Measurements from ENCODE around the gene HTT-AS. TPM values are rescaled to one million over a fixed set of nuclear protein-coding genes. Genes with fewer than 3 reads are reported as not detected.
A peak's percentile ranks its signal among the peaks of the same experiment; 100 is the strongest.
"Not testable (repeated sequence)": the region's sequence is repeated elsewhere in the genome, so short reads cannot be mapped to it uniquely, and the experiment has no call there.

Gene HTT-AS
- total and polyA plus RNA-seq, 2 experiments from 2014 or later = not detected

DNA sequence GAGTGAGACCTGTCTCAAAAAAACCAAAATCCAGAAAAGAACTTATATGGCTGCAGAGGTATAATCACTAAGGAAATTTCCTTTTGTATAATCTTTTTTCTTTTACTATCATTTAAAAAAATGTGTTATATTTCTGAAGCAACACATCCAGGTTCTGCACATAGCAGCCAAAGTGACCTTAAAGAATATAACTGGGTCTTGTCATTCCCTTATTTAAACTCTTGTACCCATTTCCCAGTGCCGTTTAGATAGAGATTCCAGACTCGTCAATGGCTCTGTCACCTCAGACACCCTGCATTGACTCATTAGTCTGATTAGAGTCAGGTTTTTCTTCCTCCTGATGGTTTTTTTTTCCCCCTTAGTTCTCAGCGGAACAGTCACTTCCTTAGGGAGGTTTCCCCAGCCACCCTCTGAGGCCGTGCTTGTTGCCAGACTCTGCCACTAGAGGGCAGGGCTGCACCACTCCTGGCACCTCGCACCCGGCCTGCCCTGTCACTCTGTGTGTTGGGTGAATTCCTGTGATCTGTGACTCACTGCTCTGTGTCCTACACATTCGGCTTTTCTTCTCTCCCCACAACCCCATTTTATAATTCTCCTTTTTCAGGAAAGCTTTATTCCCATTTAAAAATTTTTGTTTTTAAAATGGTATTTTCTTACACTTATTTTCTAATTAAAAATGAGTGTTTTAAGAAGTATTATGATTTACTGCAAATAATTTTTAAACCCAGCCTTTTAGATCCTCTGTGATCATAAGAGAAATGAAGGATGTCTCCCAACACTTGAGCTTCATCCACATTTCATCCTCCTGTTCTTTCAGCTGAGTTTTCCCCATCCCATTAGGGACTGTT is 32.2 kb upstream of the HTT-AS start:
- peak overlapping the region; percentile 62 for H3K4me2 ChIP-seq (ENCODE audit: unreplicated experiment)
- WGBS, 2 experiments (ENCODE audit: low coverage in 1 of 2, low lambda C conversion rate in 2 of 2, missing lambda C conversion rate in 2 of 2) = 2 to 3% methylated on average over 7 of the region's 7 CpGs
- no peak overlapping the region for H2AFZ ChIP-seq

GRCh38 chr4:3098346-3098745 is 24.0 kb upstream of the HTT-AS start:
- H3K27me3 ChIP-seq (replicated peaks; ENCODE audit: insufficient read depth) = no peaks in the 10 kb centered on the region
- no peaks in the 10 kb centered on the region for H3K9me2 ChIP-seq (ENCODE audit: insufficient read depth)
- H3K9ac ChIP-seq = no peak overlapping the region
- H2AFZ ChIP-seq = no peak overlapping the region
- no peak overlapping the region for H3K4me2 ChIP-seq (ENCODE audit: unreplicated experiment)
- H3K36me3 ChIP-seq (ENCODE audit: low read depth) = no peaks in the 10 kb centered on the region
- H3K79me2 ChIP-seq (ENCODE audit: insufficient read depth) = peaks cover 45% of the 10 kb centered on the region
- no peak for TF ChIP-seq EZH2 (IDR thresholded peaks at IDR 0.05; ENCODE audit: insufficient read depth, poor library complexity, severe bottlenecking)
- DNase-seq = no peak
- H3K4me3 ChIP-seq = no peak overlapping the region
- WGBS, 2 experiments (ENCODE audit: low coverage in 1 of 2, low lambda C conversion rate in 2 of 2, missing lambda C conversion rate in 2 of 2) = 37 to 39% methylated on average over 2 of the region's 2 CpGs
- H3F3A ChIP-seq (ENCODE audit: insufficient read depth) = peaks cover 3% of the 10 kb centered on the region; the same call in 1 of the 2 replicates
- H3K9me3 ChIP-seq (ENCODE audit: low read depth) = no peaks in the 10 kb centered on the region
- H3K4me1 ChIP-seq (ENCODE audit: insufficient read depth) = no peaks in the 10 kb centered on the region
- H4K20me1 ChIP-seq (ENCODE audit: insufficient read depth) = no peaks in the 10 kb centered on the region
- H3K27ac ChIP-seq = no peak overlapping the region
- in situ Hi-C loops (cut with MboI) = no loop called here

More for the DNA sequence above, 32.2 kb upstream of the HTT-AS start:
- TF ChIP-seq EZH2phosphoT487 (IDR thresholded peaks at IDR 0.05; ENCODE audit: insufficient read depth, low read depth) = no peak
- TF ChIP-seq EZH2 (IDR thresholded peaks at IDR 0.05; ENCODE audit: insufficient read depth, poor library complexity, severe bottlenecking) = no peak
- H3K9me3 ChIP-seq (ENCODE audit: low read depth) = no peaks in the 10 kb centered on the region
- no peaks in the 10 kb centered on the region for H4K20me1 ChIP-seq (ENCODE audit: insufficient read depth)
- peaks cover 22% of the 10 kb centered on the region for H3K79me2 ChIP-seq (ENCODE audit: insufficient read depth)
- peaks cover 31% of the 10 kb centered on the region for H3K4me1 ChIP-seq (ENCODE audit: insufficient read depth)
- H3K27ac ChIP-seq = peak overlapping the region; percentile 67
- peaks cover 3% of the 10 kb centered on the region; the same call in 1 of the 2 replicates for H3K36me3 ChIP-seq (ENCODE audit: low read depth)
- H3K9ac ChIP-seq = peak overlapping the region; percentile 53
- H3F3A ChIP-seq (ENCODE audit: insufficient read depth) = peaks cover 31% of the 10 kb centered on the region
- no peak overlapping the region for H3K4me3 ChIP-seq
- H3K9me2 ChIP-seq (ENCODE audit: insufficient read depth) = no peaks in the 10 kb centered on the region
- no peaks in the 10 kb centered on the region for H3K27me3 ChIP-seq (replicated peaks; ENCODE audit: insufficient read depth)
- peak; percentile 95 for DNase-seq
- in situ Hi-C loops (cut with MboI) = no loop called here

GRCh38 chr4:3096202-3096601 is 21.9 kb upstream of the HTT-AS start:
- no peaks in the 10 kb centered on the region for H3K27me3 ChIP-seq (replicated peaks; ENCODE audit: insufficient read depth)
- H3K4me1 ChIP-seq (ENCODE audit: insufficient read depth) = no peaks in the 10 kb centered on the region
- H3K9ac ChIP-seq = no peak overlapping the region
- H3K36me3 ChIP-seq (ENCODE audit: low read depth) = no peaks in the 10 kb centered on the region
- no peak overlapping the region for H3K4me2 ChIP-seq (ENCODE audit: unreplicated experiment)
- H3K4me3 ChIP-seq = no peak overlapping the region
- H2AFZ ChIP-seq = no peak overlapping the region
- H4K20me1 ChIP-seq (ENCODE audit: insufficient read depth) = no peaks in the 10 kb centered on the region
- TF ChIP-seq EZH2 (IDR thresholded peaks at IDR 0.05; ENCODE audit: insufficient read depth, poor library complexity, severe bottlenecking) (no peak), EZH2phosphoT487 (IDR thresholded peaks at IDR 0.05; ENCODE audit: insufficient read depth, low read depth) (no peak)
- in situ Hi-C loops (cut with MboI) = no loop called here
- no peaks in the 10 kb centered on the region for H3K9me2 ChIP-seq (ENCODE audit: insufficient read depth)
- WGBS, 2 experiments (ENCODE audit: low coverage in 1 of 2, low lambda C conversion rate in 2 of 2, missing lambda C conversion rate in 2 of 2) = 95 to 99% methylated on average over 3 of the region's 3 CpGs
- H3K27ac ChIP-seq = no peak overlapping the region
- peaks cover 39% of the 10 kb centered on the region for H3K79me2 ChIP-seq (ENCODE audit: insufficient read depth)
- peaks cover 3% of the 10 kb centered on the region; the same call in 1 of the 2 replicates for H3F3A ChIP-seq (ENCODE audit: insufficient read depth)
- DNase-seq = no peak
- no peaks in the 10 kb centered on the region for H3K9me3 ChIP-seq (ENCODE audit: low read depth)

DNA sequence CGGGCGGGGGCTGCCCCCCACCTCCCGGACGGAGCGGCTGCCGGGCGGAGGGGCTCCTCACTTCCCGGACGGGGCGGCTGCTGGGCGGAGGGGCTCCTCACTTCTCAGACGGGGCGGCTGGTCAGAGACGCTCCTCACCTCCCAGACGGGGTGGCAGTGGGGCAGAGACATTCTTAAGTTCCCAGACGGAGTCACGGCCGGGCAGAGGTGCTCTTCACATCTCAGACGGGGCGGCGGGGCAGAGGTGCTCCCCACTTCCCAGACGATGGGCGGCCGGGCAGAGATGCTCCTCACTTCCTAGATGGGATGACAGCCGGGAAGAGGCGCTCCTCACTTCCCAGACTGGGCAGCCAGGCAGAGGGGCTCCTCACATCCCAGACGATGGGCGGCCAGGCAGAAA is 20.4 kb upstream of the HTT-AS start:
- H3K36me3 ChIP-seq (ENCODE audit: low read depth); H3F3A ChIP-seq (ENCODE audit: insufficient read depth); H3K4me1 ChIP-seq (ENCODE audit: insufficient read depth); DNase-seq; H3K9me3 ChIP-seq (ENCODE audit: low read depth); H2AFZ ChIP-seq; H3K4me2 ChIP-seq (ENCODE audit: unreplicated experiment); H3K27ac ChIP-seq; H3K4me3 ChIP-seq; in situ Hi-C loops (cut with MboI); H3K9me2 ChIP-seq (ENCODE audit: insufficient read depth); H4K20me1 ChIP-seq (ENCODE audit: insufficient read depth); H3K9ac ChIP-seq; H3K27me3 ChIP-seq (replicated peaks; ENCODE audit: insufficient read depth): not testable (repeated sequence)
- 95 to 97% methylated on average over 12 to 28 of the region's 28 CpGs for WGBS, 2 experiments (ENCODE audit: low coverage in 1 of 2, low lambda C conversion rate in 2 of 2, missing lambda C conversion rate in 2 of 2)
- peaks cover 36% of the 10 kb centered on the region for H3K79me2 ChIP-seq (ENCODE audit: insufficient read depth)
